SU-DHL-6 (cell line): Measurements from ENCODE around the gene IFIT1.

Source experiments
- EZH2phosphoT487 ChIP-seq: fragments of 200-600 bp; sonication (generic), shearing (Covaris generic); conservative IDR thresholded peaks from 2 replicates; pipeline ENCODE4 v1.6.1; 2018; ENCODE audit warnings: mild to moderate bottlenecking, antibody characterized with exemption, low read length, moderate library complexity, mixed read lengths
- TF ChIP-seq, protein P1 (sequence below): fragments of 200-600 bp; sonication (generic); IDR thresholded peaks from one replicate; pipeline ENCODE4 v1.5.1; 2017; ENCODE audit warnings: antibody characterized with exemption, mild to moderate bottlenecking, low read length, moderate library complexity; ENCODE audit not compliant: insufficient read depth, poor library complexity, severe bottlenecking

GRCh38 chr10:89442289-89442688 lies 49.9 kb downstream of the IFIT1 start:
- TF ChIP-seq, protein P1, sequence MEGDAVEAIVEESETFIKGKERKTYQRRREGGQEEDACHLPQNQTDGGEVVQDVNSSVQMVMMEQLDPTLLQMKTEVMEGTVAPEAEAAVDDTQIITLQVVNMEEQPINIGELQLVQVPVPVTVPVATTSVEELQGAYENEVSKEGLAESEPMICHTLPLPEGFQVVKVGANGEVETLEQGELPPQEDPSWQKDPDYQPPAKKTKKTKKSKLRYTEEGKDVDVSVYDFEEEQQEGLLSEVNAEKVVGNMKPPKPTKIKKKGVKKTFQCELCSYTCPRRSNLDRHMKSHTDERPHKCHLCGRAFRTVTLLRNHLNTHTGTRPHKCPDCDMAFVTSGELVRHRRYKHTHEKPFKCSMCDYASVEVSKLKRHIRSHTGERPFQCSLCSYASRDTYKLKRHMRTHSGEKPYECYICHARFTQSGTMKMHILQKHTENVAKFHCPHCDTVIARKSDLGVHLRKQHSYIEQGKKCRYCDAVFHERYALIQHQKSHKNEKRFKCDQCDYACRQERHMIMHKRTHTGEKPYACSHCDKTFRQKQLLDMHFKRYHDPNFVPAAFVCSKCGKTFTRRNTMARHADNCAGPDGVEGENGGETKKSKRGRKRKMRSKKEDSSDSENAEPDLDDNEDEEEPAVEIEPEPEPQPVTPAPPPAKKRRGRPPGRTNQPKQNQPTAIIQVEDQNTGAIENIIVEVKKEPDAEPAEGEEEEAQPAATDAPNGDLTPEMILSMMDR = no peak
- TF ChIP-seq EZH2phosphoT487 = no peak
